HG03103 (cell line): ENCODE data around the gene CDX2.
"Not testable (repeated sequence)": the region's sequence is repeated elsewhere in the genome, so short reads cannot be mapped to it uniquely, and the experiment has no call there.

ENCODE experiments used
- ATAC-seq: cut with Tn5 transposase; IDR thresholded peaks from one replicate; pipeline ENCODE4 v1.9.1; 2021; ENCODE audit warnings: low read depth; ENCODE audit not compliant: unreplicated experiment

The CDX2 gene

GRCh38 chr13:27969082-27969865, at the start of gene CDX2:
Gene CDX2, minus strand, starts transcription at chr13:27969315. Its CDS starts 309 bp downstream, at chr13:27969006.
- no peak for ATAC-seq

GRCh38 chr13:28014301-28014700, 45.2 kb upstream of the CDX2 start:
- ATAC-seq: no peak

- ATAC-seq: no peak
These were observed 44.4 kb upstream of the CDX2 start for GRCh38 chr13:28013482-28013881.

- peak; percentile 77 for ATAC-seq
These were observed 43.8 kb upstream of the CDX2 start for GRCh38 chr13:28012896-28013295.

- no peak for ATAC-seq
These were observed 43.3 kb upstream of the CDX2 start for GRCh38 chr13:28012383-28012782.

- no peak for ATAC-seq
These were observed 40.9 kb upstream of the CDX2 start for GRCh38 chr13:28010046-28010445.

GRCh38 chr13:28005016-28005415, 35.9 kb upstream of the CDX2 start:
- ATAC-seq: not testable (repeated sequence)

GRCh38 chr13:28002886-28003698, 34.0 kb upstream of the CDX2 start:
- no peak for ATAC-seq

GRCh38 chr13:28001837-28002473, 32.8 kb upstream of the CDX2 start:
- ATAC-seq: no peak

GRCh38 chr13:28001049-28001448, 31.9 kb upstream of the CDX2 start:
- ATAC-seq: no peak

GRCh38 chr13:28000567-28000966, 31.5 kb upstream of the CDX2 start:
- ATAC-seq: no peak

GRCh38 chr13:27997904-27998522, 28.9 kb upstream of the CDX2 start:
- no peak for ATAC-seq

GRCh38 chr13:27991881-27992280, 22.8 kb upstream of the CDX2 start:
- no peak for ATAC-seq

- no peak for ATAC-seq
These were observed 19.4 kb upstream of the CDX2 start, which contains the start of gene URAD for GRCh38 chr13:27988520-27988919. Gene URAD, minus strand, starts transcription at chr13:27988693. Its CDS starts 56 bp downstream, at chr13:27988637.

- no peak for ATAC-seq
These were observed 16.5 kb upstream of the CDX2 start for GRCh38 chr13:27985600-27985999.

- no peak for ATAC-seq
These were observed 13.2 kb upstream of the CDX2 start for GRCh38 chr13:27982361-27982760.

GRCh38 chr13:27981006-27981708, 12.0 kb upstream of the CDX2 start:
- no peak for ATAC-seq

GRCh38 chr13:27980280-27980998, 11.3 kb upstream of the CDX2 start:
- no peak for ATAC-seq

- no peak for ATAC-seq
These were observed 10.7 kb upstream of the CDX2 start for GRCh38 chr13:27979765-27980279.
